HUES48 (cell line): Measurements from ENCODE around the gene R3HDM2.

Source experiments
- H3K27ac ChIP-seq: one replicate; pipeline ENCODE4 v1.7.0; 2013; ENCODE audit warnings: low read depth, low read length, inconsistent platforms
- H3K27me3 ChIP-seq: 2 replicates; pipeline ENCODE4 v1.6.1; 2013; ENCODE audit warnings: mild to moderate bottlenecking, low read length; ENCODE audit not compliant: control insufficient read depth, insufficient read depth
- H3K36me3 ChIP-seq: 2 replicates; pipeline ENCODE4 v1.6.1; 2013; ENCODE audit warnings: low read length; ENCODE audit not compliant: control insufficient read depth, insufficient read depth
- H3K4me1 ChIP-seq: 2 replicates; pipeline ENCODE4 v1.6.1; 2013; ENCODE audit warnings: mild to moderate bottlenecking, low read length; ENCODE audit not compliant: control insufficient read depth, insufficient read depth
- H3K4me3 ChIP-seq: 2 replicates; pipeline ENCODE4 v1.5.1; 2013; ENCODE audit warnings: mild to moderate bottlenecking, low read depth, low read length
- H3K9ac ChIP-seq: 2 replicates; pipeline ENCODE4 v1.6.1; 2013; ENCODE audit warnings: mild to moderate bottlenecking, low read depth, low read length, moderate library complexity
- H3K9me3 ChIP-seq: 2 replicates; pipeline ENCODE4 v1.6.1; 2013; ENCODE audit warnings: low read length; ENCODE audit not compliant: control insufficient read depth, insufficient read depth

Gene R3HDM2

DNA sequence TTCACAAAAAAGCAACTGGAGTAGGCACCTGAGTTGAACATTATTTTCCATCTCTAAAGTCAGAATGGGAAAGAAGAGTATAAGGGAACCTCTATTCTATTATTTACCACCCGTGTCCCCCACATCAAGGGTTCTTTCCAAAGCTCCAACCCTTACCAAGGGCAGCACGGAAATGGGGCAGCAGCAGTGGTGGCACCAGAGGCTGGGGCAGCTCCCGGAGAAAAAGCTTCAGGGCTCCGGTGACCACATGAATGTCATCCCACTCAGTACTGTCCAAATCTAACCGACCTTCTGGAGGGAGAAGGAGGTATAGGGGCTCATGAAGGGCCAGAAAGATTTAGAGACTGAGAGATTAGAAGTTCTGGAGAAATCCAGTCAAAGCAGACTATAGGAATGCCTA lies 43.0 kb upstream of the R3HDM2 start:
- peaks cover 22% of the 10 kb centered on the region; the same call in 1 of the 2 replicates for H3K4me1 ChIP-seq
- no peak overlapping the region for H3K9ac ChIP-seq
- no peak overlapping the region for H3K27ac ChIP-seq
- no peaks in the 10 kb centered on the region for H3K9me3 ChIP-seq
- no peak overlapping the region for H3K4me3 ChIP-seq
- peaks cover 53% of the 10 kb centered on the region for H3K27me3 ChIP-seq
- peaks cover 14% of the 10 kb centered on the region for H3K36me3 ChIP-seq

- Histone ChIP-seq H3K4me1 (peaks cover 22% of the 10 kb centered on the region; the same call in 1 of the 2 replicates), H3K4me3 (no peak overlapping the region), H3K27ac (no peak overlapping the region), H3K9me3 (no peaks in the 10 kb centered on the region), H3K36me3 (peaks cover 14% of the 10 kb centered on the region), H3K9ac (no peak overlapping the region), H3K27me3 (peaks cover 53% of the 10 kb centered on the region)
Measured at GRCh38 chr12:57473392-57473791, 42.5 kb upstream of the R3HDM2 start.

- H3K9ac ChIP-seq, result no peak overlapping the region
- H3K27ac ChIP-seq, result no peak overlapping the region
- H3K36me3 ChIP-seq, result peaks cover 14% of the 10 kb centered on the region
- H3K4me1 ChIP-seq, result peaks cover 19% of the 10 kb centered on the region; the same call in 1 of the 2 replicates
- no peak overlapping the region for H3K4me3 ChIP-seq
- no peaks in the 10 kb centered on the region for H3K9me3 ChIP-seq
- peaks cover 51% of the 10 kb centered on the region for H3K27me3 ChIP-seq
Measured at GRCh38 chr12:57472391-57472790, 41.5 kb upstream of the R3HDM2 start.

DNA sequence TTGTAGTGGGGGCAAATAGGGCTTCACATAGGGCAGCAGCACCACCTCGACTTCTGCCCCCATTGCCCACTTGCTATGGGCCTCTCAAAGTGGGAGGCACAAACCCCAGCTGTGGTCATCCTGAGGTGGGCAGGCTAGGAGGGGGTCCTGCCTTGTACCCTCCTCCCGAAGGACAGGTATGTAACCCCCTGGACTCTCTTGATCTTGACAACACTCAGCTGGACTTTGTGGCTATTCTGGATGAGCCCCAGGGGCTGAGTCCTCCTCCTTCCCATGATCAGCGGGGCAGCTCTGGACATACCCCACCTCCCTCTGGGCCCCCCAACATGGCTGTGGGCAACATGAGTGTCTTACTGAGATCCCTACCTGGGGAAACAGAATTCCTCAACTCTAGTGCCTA lies 40.8 kb upstream of the R3HDM2 start:
- H3K9ac ChIP-seq, result no peak overlapping the region
- no peak overlapping the region for H3K27ac ChIP-seq
- peaks cover 17% of the 10 kb centered on the region for H3K36me3 ChIP-seq
- no peaks in the 10 kb centered on the region for H3K9me3 ChIP-seq
- peaks cover 44% of the 10 kb centered on the region for H3K27me3 ChIP-seq
- peaks cover 14% of the 10 kb centered on the region; the same call in 1 of the 2 replicates for H3K4me1 ChIP-seq
- no peak overlapping the region for H3K4me3 ChIP-seq

GRCh38 chr12:57470970-57471656 lies 40.3 kb upstream of the R3HDM2 start:
- peaks cover 20% of the 10 kb centered on the region for H3K36me3 ChIP-seq
- no peaks in the 10 kb centered on the region for H3K9me3 ChIP-seq
- H3K27ac ChIP-seq, result no peak overlapping the region
- peaks cover 38% of the 10 kb centered on the region for H3K27me3 ChIP-seq
- H3K4me3 ChIP-seq, result no peak overlapping the region
- H3K4me1 ChIP-seq, result peaks cover 10% of the 10 kb centered on the region; the same call in 1 of the 2 replicates
- H3K9ac ChIP-seq, result no peak overlapping the region

DNA sequence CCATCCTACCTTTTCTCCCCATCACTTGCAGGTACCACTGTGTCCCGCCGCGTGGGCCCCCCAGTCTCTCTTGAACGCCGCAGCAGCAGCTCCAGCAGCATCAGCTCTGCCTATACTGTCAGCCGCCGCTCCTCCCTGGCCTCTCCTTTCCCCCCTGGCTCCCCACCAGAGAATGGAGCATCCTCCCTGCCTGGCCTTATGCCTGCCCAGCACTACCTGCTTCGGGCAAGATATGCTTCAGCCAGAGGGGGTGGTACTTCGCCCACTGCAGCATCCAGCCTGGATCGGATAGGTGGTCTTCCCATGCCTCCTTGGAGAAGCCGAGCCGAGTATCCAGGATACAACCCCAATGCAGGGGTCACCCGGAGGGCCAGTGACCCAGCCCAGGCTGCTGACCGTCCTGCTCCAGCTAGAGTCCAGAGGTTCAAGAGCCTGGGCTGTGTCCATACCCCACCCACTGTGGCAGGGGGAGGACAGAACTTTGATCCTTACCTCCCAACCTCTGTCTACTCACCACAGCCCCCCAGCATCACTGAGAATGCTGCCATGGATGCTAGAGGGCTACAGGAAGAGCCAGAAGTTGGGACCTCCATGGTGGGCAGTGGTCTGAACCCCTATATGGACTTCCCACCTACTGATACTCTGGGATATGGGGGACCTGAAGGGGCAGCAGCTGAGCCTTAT lies 39.6 kb upstream of the R3HDM2 start:
- peaks cover 26% of the 10 kb centered on the region for H3K36me3 ChIP-seq
- no peak overlapping the region for H3K9ac ChIP-seq
- peaks cover 4% of the 10 kb centered on the region; the same call in 1 of the 2 replicates for H3K4me1 ChIP-seq
- peaks cover 32% of the 10 kb centered on the region for H3K27me3 ChIP-seq
- H3K4me3 ChIP-seq, result no peak overlapping the region
- no peaks in the 10 kb centered on the region for H3K9me3 ChIP-seq
- no peak overlapping the region for H3K27ac ChIP-seq

- H3K9me3 ChIP-seq, result no peaks in the 10 kb centered on the region
- H3K9ac ChIP-seq, result no peak overlapping the region
- no peak overlapping the region for H3K27ac ChIP-seq
- H3K4me3 ChIP-seq, result no peak overlapping the region
- no peaks in the 10 kb centered on the region for H3K4me1 ChIP-seq
- peaks cover 28% of the 10 kb centered on the region for H3K36me3 ChIP-seq
- H3K27me3 ChIP-seq, result peaks cover 23% of the 10 kb centered on the region
Measured at GRCh38 chr12:57469296-57470164, 38.7 kb upstream of the R3HDM2 start.

DNA sequence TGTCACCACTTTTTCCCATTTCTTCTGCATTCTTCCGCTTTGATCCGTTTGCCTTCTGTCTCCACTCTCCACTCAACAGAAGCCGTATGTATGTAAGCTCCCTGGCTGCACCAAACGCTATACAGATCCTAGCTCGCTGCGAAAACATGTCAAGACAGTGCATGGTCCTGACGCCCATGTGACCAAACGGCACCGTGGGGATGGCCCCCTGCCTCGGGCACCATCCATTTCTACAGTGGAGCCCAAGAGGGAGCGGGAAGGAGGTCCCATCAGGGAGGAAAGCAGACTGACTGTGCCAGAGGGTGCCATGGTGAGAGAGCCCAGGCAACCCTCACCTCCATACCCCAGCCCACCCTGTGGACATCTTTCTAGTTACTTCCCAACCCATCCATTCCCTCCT lies 37.1 kb upstream of the R3HDM2 start:
- Histone ChIP-seq H3K36me3 (peaks cover 31% of the 10 kb centered on the region), H3K4me1 (peaks cover 1% of the 10 kb centered on the region; the same call in 1 of the 2 replicates), H3K9ac (no peak overlapping the region), H3K4me3 (no peak overlapping the region), H3K9me3 (no peaks in the 10 kb centered on the region), H3K27me3 (peaks cover 8% of the 10 kb centered on the region), H3K27ac (no peak overlapping the region)

- H3K36me3 ChIP-seq, result peaks cover 31% of the 10 kb centered on the region
- peaks cover 2% of the 10 kb centered on the region for H3K27me3 ChIP-seq
- peaks cover 3% of the 10 kb centered on the region; the same call in 1 of the 2 replicates for H3K4me1 ChIP-seq
Measured at GRCh38 chr12:57467212-57467874, 36.5 kb upstream of the R3HDM2 start.

GRCh38 chr12:57465747-57466505 lies 35.1 kb upstream of the R3HDM2 start:
- H3K36me3 ChIP-seq, result peaks cover 31% of the 10 kb centered on the region
- peaks cover 3% of the 10 kb centered on the region; the same call in 1 of the 2 replicates for H3K4me1 ChIP-seq
- H3K4me3 ChIP-seq, result no peak overlapping the region
- no peak overlapping the region for H3K9ac ChIP-seq
- no peaks in the 10 kb centered on the region for H3K27me3 ChIP-seq
- no peaks in the 10 kb centered on the region for H3K9me3 ChIP-seq
- H3K27ac ChIP-seq, result no peak overlapping the region

More at GRCh38 chr12:57467212-57467874, 36.5 kb upstream of the R3HDM2 start:
- no peak overlapping the region for H3K9ac ChIP-seq
- H3K4me3 ChIP-seq, result no peak overlapping the region
- H3K9me3 ChIP-seq, result no peaks in the 10 kb centered on the region
- H3K27ac ChIP-seq, result no peak overlapping the region
